Right lung (tissue), 5 donors: ENCODE measurements around the gene DPH7. TPM values are rescaled to one million over a fixed set of nuclear protein-coding genes. Genes with fewer than 3 reads are reported as not detected.
"Not testable (repeated sequence)": the region's sequence is repeated elsewhere in the genome, so short reads cannot be mapped to it uniquely, and the experiment has no call there.

ENCODE experiments used
- DNase-seq, 2 donors: peaks; one replicate each; pipeline ENCODE4 v3.0.0-alpha.2; 2013
- polyA plus RNA-seq, 5 donors: library from polyadenylated mRNA; unstranded; fragments of 120-200 nt; gene quantifications; one replicate each; pipeline versions ENCODE4 v1.2.1 to v1.2.3, GENCODE V29; 2013; ENCODE audit warnings: inconsistent platforms in 1 of 5, low replicate concordance in 1 of 5; ENCODE audit not compliant: insufficient read length in 5 of 5, insufficient read depth in 1 of 5

Gene DPH7
- polyA plus RNA-seq, 5 donors, result 43.4 to 68.5 (median 56.2) TPM

DNA sequence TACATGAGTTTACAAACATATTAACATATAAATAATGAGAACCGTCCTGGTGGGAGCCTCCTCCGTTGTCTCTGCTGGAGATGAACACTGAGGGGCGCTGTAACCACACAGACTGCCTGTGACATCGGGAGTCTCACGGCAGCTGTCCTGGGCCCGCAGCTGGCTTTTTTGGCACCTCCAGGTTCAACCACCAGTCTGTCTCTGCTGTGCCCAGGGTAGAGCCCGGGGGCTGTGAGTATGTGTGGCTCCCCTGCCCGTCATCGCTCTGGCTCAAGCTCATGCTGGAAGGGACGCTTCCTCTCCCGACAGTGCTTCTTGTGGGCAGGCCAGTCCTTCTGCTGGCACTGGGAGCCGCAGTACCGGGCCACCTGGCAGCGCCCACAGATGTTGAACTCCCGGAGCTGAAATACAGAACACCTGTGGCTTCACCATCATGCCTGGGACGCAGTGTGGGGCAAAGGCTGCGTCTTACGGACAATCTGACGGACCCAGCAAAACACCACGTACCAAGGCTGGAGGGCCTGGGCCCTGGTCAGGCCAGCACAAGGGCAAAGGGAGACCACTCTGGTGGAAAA is 3.6 kb upstream of the DPH7 start:
- DNase-seq, result no peak

GRCh38 chr9:137581361-137582285 is 2.9 kb upstream of the DPH7 start:
- DNase-seq, result no peak

DNA sequence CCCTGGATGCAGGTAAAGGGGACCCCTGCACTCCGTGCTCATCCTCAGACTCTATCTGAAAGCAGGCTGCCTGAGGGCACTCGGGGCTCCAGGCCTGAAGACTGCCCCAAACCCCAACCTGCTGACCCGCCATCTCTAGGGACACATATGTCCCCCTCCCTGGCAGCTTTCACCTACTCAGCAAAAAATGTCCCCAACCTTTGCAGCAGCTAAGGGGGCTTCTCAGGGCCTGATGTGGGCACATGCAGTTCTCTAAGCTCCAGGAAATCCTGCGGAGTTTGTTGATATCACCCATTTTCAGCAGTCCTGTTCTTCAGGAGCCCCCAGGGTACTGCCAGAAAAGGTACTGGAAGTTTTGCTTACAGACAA is 2.2 kb upstream of the DPH7 start:
- DNase-seq, result no peak

DNA sequence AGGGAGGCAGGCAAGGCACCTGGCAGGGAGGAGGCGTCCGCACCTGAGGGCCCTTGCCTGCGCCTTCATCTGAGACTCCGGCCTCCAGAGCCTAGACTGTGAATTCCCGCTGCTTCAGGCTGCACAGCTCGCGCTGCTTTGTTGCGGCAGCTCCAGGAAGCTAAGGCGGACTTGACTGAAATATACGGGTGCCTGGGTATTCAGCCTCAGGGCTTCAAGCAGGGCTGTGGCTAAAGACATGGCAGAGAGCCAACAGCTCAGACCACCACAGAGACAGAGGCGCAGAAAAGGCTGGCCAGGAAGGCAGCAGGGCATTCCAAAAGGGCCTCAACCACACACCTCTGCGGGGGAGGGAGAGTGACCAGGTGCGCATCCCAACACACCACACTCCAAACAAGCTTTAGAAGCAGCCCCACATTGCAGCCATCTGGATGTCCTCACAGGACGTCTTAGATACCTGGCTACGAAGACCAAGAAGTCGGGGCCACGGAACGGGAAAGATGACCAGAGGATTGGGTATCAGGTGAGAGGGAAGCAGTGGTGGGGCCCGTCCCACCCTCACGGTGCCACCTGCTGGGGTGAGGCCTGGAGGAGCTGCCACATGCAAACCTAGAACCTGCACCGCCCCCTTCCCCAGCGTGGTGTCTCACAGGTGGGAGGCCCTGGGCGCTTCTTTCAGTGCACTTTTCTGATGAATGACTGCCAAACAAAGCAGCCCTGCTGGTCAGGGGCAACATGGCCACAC is 1.7 kb upstream of the DPH7 start:
- no peak for DNase-seq

DNA sequence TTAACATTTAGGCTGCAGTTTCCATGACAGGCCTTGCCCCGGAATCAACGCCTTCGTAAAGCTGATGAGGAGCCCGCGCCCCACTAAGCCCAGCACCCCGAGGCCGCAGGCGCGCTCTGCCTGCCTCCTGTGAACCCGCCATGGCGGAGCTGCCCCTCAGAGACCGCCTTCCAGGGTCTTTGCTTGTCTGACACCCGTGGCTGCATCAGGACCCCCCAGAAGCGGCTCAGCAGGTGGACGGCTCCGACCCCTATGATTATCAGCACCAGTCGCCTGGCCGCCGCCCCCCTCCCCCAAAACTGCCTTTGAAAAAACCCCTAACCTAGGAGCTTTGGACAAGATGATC is 507 bp upstream of the DPH7 start:
- peak in 1 of 2 donors; percentile 12 for DNase-seq

DNA sequence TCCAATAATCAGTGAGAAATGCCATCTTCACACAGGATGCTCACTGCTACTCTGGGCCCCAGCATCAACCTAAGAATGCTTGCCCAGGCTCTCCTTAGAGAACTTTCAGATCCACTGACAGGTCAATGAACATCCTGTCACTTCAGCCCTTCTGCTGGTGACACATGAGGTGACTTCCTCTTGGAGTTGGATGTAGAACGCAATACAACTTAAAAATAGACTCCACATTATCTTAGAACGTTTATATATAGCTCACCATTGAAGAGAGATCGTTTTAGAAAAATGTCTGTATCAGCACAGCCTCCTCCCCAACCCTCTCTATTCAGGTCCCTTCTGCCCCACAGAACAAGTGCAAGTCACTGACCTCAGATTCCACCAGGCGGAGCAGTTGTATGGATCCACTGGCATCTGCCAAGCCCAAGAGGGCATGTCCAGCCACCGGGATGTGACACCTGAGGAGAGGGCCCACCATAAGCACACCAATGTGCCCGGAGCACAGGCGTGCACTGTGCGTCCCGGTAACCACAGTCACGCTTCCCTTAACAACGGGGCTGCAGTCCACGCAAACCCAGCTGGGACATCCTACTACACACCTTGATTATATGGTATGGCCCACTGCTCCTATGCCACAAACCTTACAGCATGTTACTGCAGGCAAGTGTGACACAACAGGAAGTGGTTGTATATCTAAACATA is 2.9 kb downstream of the DPH7 start:
- no peak for DNase-seq

DNA sequence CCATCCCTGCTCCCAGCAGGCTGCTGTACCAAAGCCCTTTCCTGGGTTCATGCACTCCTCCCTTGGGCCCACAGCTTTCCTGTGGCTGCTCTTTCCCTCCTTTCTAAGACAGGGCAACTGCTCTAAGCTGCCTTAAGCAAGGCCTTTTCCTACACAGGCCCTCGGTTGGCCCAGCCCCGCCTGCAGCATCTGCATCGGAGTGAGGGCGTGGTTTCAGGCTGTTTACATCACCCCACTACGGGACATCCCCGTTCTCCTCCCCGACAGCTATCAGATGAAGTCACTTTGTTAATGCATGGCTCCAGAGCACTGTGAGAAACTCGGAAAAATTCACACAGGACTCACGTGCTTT is 3.4 kb downstream of the DPH7 start:
- no peak for DNase-seq

- DNase-seq, result no peak
Observed at GRCh38 chr9:137574192-137574591, 4.5 kb downstream of the DPH7 start.

GRCh38 chr9:137570566-137570965 is 8.2 kb downstream of the DPH7 start:
- no peak for DNase-seq

DNA sequence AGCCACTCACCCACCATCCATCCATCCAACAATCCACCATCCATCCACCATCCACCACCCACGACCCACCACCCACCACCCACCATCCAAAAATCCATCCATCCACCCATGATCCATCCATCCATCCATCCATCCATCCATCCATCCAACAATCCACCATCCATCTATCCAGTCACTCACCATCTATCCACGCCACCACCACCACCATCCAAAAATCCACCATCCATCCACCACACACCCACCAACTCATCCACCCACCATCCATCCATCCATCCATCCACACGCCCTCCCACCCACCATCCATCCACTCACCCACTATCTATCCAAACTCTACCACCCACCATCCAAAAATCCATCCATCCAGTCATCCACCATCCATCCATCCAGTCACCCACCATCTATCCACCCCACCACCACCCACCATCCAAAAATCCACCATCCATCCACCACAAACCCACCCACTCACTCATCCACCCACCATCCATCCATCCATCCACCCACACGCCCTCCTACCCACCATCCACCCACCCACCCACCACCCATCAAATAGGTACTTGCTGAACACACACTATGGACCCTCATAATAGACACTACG is 9.0 kb downstream of the DPH7 start:
- DNase-seq, result no peak

- not testable (repeated sequence) for DNase-seq
Observed at GRCh38 chr9:137568445-137568844, 10.3 kb downstream of the DPH7 start.

DNA sequence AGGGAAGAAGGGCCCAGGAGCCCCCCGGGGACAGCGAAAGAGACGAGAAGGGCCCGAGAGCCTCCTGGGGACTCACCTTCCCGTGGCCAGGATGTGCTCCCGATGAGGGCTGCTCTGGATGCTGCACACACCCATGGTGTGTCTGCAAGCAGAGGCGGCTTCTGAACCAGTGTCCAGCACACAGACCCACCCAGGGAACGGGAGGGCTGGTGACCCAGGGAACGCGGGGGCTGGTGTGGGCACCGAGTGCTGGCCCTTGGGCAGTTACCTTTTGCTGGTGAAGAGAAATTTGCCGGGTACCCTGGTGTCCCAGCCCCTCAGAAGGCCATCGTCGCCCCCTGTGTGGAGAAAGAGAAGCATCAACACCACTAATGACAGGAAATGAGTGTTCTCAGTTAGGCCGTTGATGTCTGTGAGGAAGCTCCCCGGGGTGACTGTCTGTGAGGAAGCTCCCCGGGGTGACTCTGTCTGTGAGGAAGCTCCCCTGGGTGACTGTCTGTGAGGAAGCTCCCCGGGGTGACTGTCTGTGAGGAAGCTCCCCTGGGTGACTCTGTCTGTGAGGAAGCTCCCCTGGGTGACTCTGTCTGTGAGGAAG is 13.8 kb downstream of the DPH7 start:
- DNase-seq, result no peak

DNA sequence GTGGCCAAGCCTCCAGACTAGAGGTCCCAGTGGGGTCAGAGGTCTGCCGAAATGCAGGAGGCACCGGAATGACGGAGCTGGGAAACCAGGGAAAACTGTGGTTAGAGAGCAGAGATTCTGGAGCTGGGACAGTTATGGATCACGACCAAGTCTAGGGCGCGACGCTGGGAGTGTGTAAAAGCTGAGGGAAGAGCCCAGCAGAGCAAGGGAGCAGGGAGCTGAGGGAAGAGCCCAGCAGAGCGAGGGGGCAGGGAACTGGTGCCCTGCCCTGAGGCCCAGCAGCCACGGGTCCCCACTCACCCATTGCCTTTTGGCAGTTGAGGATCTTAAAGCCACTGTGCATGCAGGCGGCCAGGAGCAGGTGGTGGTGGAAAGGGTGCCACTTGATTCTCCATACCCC is 14.6 kb downstream of the DPH7 start:
- DNase-seq, result no peak

DNA sequence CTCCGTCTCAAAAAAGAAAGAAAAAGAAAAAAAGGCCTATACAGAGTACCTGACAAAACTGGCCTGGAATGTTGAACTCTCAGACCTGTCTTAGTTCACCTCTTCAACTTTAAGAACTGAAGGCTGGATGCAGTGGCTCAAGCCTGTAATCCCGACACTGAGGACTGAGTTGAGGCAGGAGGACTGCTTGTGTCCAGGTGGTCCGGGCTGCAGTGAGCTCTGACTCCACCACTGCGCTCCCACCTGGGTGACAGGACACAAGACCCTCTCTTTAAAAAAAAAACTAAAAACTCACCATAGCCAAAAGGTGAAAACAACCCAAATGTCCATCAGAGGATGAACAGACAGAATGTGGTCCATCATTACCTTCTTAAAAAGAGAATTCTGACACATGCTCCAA is 20.6 kb downstream of the DPH7 start:
- no peak for DNase-seq

DNA sequence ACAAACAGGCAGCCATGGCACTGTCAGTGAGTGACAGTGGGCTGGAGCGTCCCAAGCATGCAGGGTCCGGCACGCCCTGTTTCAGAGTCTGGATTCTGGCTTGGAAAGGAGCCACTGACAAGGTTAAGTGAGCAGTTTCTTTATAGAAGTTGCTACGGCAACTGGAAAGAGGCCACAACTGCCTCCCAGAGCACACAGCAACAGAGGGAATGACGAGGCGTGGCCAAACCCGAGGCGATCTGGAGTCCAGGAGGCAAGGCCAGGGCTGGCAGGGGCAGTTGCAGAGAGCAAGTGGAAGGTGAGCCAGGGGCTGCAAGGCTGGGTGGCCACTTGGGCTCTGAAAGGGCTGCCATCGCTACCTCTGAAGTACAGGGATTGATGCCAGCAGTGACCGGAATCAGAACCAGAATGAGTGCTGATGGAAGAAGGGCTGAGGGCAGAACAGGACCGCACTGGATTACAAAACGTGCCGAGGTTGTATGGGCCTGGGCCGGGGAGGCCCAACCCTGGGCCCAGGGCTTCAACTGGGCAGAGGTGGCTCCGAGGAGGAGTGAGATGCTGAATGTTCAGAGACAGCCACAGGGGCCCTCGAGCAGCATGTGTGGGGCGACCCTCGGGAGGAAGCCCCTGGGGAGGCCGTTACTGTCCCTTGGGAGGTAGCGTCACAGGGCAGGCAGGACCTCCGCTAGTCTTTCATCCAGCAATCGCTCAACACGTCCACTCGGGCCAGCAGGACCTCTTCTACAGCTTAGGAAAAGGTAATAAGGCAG is 22.5 kb downstream of the DPH7 start:
- DNase-seq, result no peak

GRCh38 chr9:137555179-137555578 is 23.5 kb downstream of the DPH7 start:
- no peak for DNase-seq

DNA sequence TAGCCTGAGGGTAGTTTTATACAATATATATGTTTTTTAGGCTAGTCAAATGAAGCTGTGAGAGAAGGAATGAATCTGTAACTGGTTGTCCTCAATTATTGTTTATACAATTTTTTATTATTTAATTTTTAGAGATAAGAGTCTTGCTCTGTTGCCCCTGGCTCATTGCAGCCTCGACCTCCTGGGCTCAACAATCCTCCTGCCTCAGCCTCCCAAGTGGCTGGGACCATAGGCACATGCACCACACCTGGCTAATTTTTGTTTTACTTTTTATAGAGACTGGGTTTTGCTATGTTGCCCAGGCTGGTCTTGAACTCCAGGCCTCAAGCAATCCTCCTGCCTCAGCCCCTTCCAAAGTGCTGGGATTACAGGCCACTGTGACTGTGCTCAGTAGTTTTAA is 24.4 kb downstream of the DPH7 start:
- DNase-seq, result no peak

DNA sequence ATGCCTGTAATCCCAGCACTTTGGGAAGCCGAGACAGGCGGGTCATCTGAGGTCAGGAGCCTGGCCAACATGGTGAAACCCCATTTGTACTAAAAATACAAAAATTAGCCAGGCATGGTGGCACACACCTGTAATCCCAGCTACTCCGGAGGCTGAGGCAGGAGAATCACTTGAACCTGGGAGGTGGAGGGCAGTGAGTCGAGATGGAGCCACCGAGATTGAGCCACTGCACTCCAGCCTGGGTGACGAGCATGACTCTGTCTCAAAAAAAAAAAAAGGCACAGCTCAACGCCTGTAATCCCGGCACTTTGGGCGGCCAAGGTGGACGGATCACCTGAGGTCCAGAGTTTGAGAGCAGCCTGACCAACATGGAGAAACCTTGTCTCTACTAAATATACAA is 25.1 kb downstream of the DPH7 start:
- not testable (repeated sequence) for DNase-seq

DNA sequence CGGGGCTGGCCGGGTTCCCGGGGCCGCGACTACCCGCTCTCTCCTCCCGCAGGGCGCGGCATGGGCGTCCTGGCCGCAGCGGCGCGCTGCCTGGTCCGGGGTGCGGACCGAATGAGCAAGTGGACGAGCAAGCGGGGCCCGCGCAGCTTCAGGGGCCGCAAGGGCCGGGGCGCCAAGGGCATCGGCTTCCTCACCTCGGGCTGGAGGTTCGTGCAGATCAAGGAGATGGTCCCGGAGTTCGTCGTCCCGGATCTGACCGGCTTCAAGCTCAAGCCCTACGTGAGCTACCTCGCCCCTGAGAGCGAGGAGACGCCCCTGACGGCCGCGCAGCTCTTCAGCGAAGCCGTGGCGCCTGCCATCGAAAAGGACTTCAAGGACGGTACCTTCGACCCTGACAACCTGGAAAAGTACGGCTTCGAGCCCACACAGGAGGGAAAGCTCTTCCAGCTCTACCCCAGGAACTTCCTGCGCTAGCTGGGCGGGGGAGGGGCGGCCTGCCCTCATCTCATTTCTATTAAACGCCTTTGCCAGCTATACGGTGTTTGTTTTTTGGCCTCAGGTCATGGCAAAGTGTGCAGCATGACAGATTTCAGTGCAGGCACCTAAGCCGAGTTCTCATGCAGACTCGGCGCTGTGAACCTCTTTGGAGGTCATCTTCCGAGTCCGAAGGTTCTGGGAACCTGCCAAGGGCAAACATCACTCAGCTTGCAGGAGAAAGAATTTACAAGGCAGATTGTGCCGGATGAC is 26.5 kb downstream of the DPH7 start:
- peak in 1 of 2 donors; percentile 9 for DNase-seq
